HEK293T (cell line): Measurements from ENCODE around the gene TSEN54.

Experiments
- ARNT ChIP-seq: fragments of 450-650 bp; IDR thresholded peaks from 2 replicates; pipeline ENCODE4 v1.6.1; 2017; ENCODE audit warnings: mild to moderate bottlenecking
- BHLHE40 ChIP-seq: fragments of 450-650 bp; IDR thresholded peaks from 2 replicates; pipeline ENCODE4 v1.6.1; 2016; ENCODE audit warnings: mild to moderate bottlenecking, moderate library complexity, borderline replicate concordance
- FOXA1 ChIP-seq: fragments of 450-650 bp; IDR thresholded peaks from 2 replicates; pipeline ENCODE4 v1.6.1; 2016; ENCODE audit warnings: mild to moderate bottlenecking
- FOXK2 ChIP-seq: fragments of 450-650 bp; IDR thresholded peaks from 2 replicates; pipeline ENCODE4 v1.6.1; 2016; ENCODE audit warnings: mild to moderate bottlenecking
- FOXM1 ChIP-seq: fragments of 450-650 bp; IDR thresholded peaks from 2 replicates; pipeline ENCODE4 v1.6.1; 2017; ENCODE audit warnings: mild to moderate bottlenecking, borderline replicate concordance
- LEF1 ChIP-seq: fragments of 450-650 bp; IDR thresholded peaks from 2 replicates; pipeline ENCODE4 v1.6.1; 2017; ENCODE audit warnings: mild to moderate bottlenecking, borderline replicate concordance
- NFRKB ChIP-seq: fragments of 450-650 bp; IDR thresholded peaks from 2 replicates; pipeline ENCODE4 v1.6.1; 2016; ENCODE audit warnings: mild to moderate bottlenecking, moderate library complexity
- SP1 ChIP-seq: fragments of 450-650 bp; IDR thresholded peaks from 2 replicates; pipeline ENCODE4 v1.6.1; 2017
- SUZ12 ChIP-seq: fragments of 450-650 bp; IDR thresholded peaks from 2 replicates; pipeline ENCODE4 v1.6.1; 2016; ENCODE audit warnings: mild to moderate bottlenecking
- ZNF384 ChIP-seq: fragments of 450-650 bp; IDR thresholded peaks from 2 replicates; pipeline ENCODE4 v1.6.1; 2016
- TF ChIP-seq, protein P1 (sequence below): fragments of 450-650 bp; IDR thresholded peaks from 2 replicates; pipeline ENCODE4 v1.6.1; 2016

DNA sequence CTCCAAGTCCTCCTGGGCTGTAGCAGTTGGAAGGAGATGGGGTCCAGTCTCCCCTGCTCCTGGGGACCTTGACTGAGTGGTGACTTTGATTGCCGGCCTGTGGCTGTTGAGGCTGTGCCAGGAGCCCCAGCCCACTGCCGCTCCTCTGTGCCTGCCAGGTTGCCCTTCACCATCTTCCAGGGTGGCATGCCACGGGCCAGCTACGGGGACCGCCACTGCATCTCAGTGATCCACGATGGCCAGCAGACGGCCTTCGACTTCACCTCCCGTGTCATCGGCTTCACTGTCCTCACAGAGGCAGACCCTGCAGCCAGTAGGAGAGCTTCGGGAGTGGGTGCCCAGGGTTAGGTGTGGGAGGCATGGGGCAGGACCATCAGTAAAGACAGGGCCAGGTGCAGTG lies 47.9 kb downstream of the TSEN54 start:
- TF ChIP-seq ZNF384: no peak
- TF ChIP-seq LEF1: no peak
- TF ChIP-seq ARNT: no peak
- TF ChIP-seq BHLHE40: no peak
- no peak for TF ChIP-seq SP1
- TF ChIP-seq SUZ12: no peak
- no peak for TF ChIP-seq FOXM1
- no peak for TF ChIP-seq NFRKB
- TF ChIP-seq, protein P1, sequence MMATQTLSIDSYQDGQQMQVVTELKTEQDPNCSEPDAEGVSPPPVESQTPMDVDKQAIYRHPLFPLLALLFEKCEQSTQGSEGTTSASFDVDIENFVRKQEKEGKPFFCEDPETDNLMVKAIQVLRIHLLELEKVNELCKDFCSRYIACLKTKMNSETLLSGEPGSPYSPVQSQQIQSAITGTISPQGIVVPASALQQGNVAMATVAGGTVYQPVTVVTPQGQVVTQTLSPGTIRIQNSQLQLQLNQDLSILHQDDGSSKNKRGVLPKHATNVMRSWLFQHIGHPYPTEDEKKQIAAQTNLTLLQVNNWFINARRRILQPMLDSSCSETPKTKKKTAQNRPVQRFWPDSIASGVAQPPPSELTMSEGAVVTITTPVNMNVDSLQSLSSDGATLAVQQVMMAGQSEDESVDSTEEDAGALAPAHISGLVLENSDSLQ: no peak
- no peak for TF ChIP-seq FOXA1
- TF ChIP-seq FOXK2: no peak
